ENCODE data around the gene OR52R1. TPM values are rescaled to one million over a fixed set of nuclear protein-coding genes. Genes with fewer than 3 reads are reported as not detected.
"Not testable (repeated sequence)": the region's sequence is repeated elsewhere in the genome, so short reads cannot be mapped to it uniquely, and the experiment has no call there.

Gene OR52R1
- total and polyA plus RNA-seq, 2 donors (not counting 3 experiments of a cell fraction or from before 2014, with no cell fraction given): not detected

- FAIRE-seq (no peak), DNase-seq (ENCODE audit: low read depth, low spot score) (no peak)
- H3K4me1 ChIP-seq (ENCODE audit: control insufficient read depth, extremely low read depth, insufficient read depth, low read length): no peaks in the 10 kb centered on the region
- CTCF ChIA-PET: no interaction called here
- no peak overlapping the region for H3K4me2 ChIP-seq (ENCODE audit: insufficient read depth, low read length)
- H3K27me3 ChIP-seq (ENCODE audit: control insufficient read depth in 2 of 2, insufficient read depth in 2 of 2, low read length in 2 of 2): no peaks in the 10 kb centered on the region
- H3K4me3 ChIP-seq (replicated peaks in 1 of 3; ENCODE audit: insufficient read depth in 1 of 3, low read depth in 1 of 3, low read length in 3 of 3): no peak overlapping the region
- H3K9me3 ChIP-seq (replicated peaks; ENCODE audit: control insufficient read depth, insufficient read depth, low read length): peaks cover 2% of the 10 kb centered on the region
- POLR2A ChIA-PET: no interaction called here
- no peaks in the 10 kb centered on the region for H4K20me1 ChIP-seq (replicated peaks; ENCODE audit: control insufficient read depth, extremely low read depth, insufficient read depth, low read length)
- dilution Hi-C loops (cut with MboI; ENCODE audit: extremely low pct_ligation_motif_present, low sequenced_read_pairs) (no loop called here), intact Hi-C loops (cut with micrococcal nuclease) (no loop called here)
- TF ChIP-seq EZH2 (IDR thresholded peaks at IDR 0.05; ENCODE audit: borderline replicate concordance, low read depth, low read length, severe bottlenecking): no peak
- TF ChIP-seq JUN (IDR thresholded peaks at IDR 0.05; ENCODE audit: borderline replicate concordance, insufficient read depth, insufficient read length, low read depth): no peak
- TF ChIP-seq POLR2AphosphoS5 (IDR thresholded peaks at IDR 0.05; ENCODE audit: insufficient read depth, low read depth, low read length): no peak
- no peak for TF ChIP-seq FOS (IDR thresholded peaks at IDR 0.05; ENCODE audit: borderline replicate concordance, insufficient read depth, low read length)
- TF ChIP-seq GATA2 (IDR thresholded peaks at IDR 0.05; ENCODE audit: insufficient read depth, insufficient read length, low read depth, low read length): no peak
- TF ChIP-seq MYC (IDR thresholded peaks at IDR 0.05; ENCODE audit: low read depth, low read length): no peak
- TF ChIP-seq MAX (IDR thresholded peaks at IDR 0.05; ENCODE audit: insufficient read depth, insufficient read length): no peak
- no peak for TF ChIP-seq POLR2A (IDR thresholded peaks at IDR 0.05; ENCODE audit: low read depth, low read length)
- TF ChIP-seq CTCF (IDR thresholded peaks at IDR 0.05; ENCODE audit: extremely low read depth in 1 of 2, insufficient read depth in 1 of 2, low read depth in 1 of 2, low read length in 2 of 2): no peak
- no peak overlapping the region for H3K9ac ChIP-seq (replicated peaks; ENCODE audit: extremely low read depth, insufficient read depth, low read length)
- H3K79me2 ChIP-seq (ENCODE audit: control insufficient read depth, insufficient read depth, low read length): no peaks in the 10 kb centered on the region
- H3K36me3 ChIP-seq (ENCODE audit: control insufficient read depth in 2 of 2, extremely low read depth in 1 of 2, insufficient read depth in 2 of 2, low read length in 2 of 2): no peaks in the 10 kb centered on the region
- no peak overlapping the region for H2AFZ ChIP-seq (ENCODE audit: low read depth, low read length)
- H3K27ac ChIP-seq (ENCODE audit: insufficient read depth, low read depth, low read length): no peak overlapping the region
- BruUV-seq (replicated peaks): no TSS peak
- no peaks in the 10 kb centered on the region for H3K9me1 ChIP-seq (replicated peaks; ENCODE audit: control insufficient read depth, extremely low read depth, insufficient read depth, low read length)
These were observed 4.3 kb upstream of the OR52R1 start for GRCh38 chr11:4808476-4808875.

- H3K4me1 ChIP-seq (ENCODE audit: control insufficient read depth, extremely low read depth, insufficient read depth, low read length); dilution Hi-C loops (cut with MboI; ENCODE audit: extremely low pct_ligation_motif_present, low sequenced_read_pairs); CTCF ChIA-PET; intact Hi-C loops (cut with micrococcal nuclease); H3K9me3 ChIP-seq (replicated peaks; ENCODE audit: control insufficient read depth, insufficient read depth, low read length); H3K36me3 ChIP-seq (ENCODE audit: control insufficient read depth in 2 of 2, extremely low read depth in 1 of 2, insufficient read depth in 2 of 2, low read length in 2 of 2); H3K79me2 ChIP-seq (ENCODE audit: control insufficient read depth, insufficient read depth, low read length); H3K4me3 ChIP-seq (replicated peaks in 1 of 3; ENCODE audit: insufficient read depth in 1 of 3, low read depth in 1 of 3, low read length in 3 of 3); H2AFZ ChIP-seq (ENCODE audit: low read depth, low read length); DNase-seq (ENCODE audit: low read depth, low spot score); H3K27me3 ChIP-seq (ENCODE audit: control insufficient read depth in 2 of 2, insufficient read depth in 2 of 2, low read length in 2 of 2); H3K27ac ChIP-seq (ENCODE audit: insufficient read depth, low read depth, low read length); POLR2A ChIA-PET; H3K9me1 ChIP-seq (replicated peaks; ENCODE audit: control insufficient read depth, extremely low read depth, insufficient read depth, low read length); H3K4me2 ChIP-seq (ENCODE audit: insufficient read depth, low read length); BruUV-seq (replicated peaks); H3K9ac ChIP-seq (replicated peaks; ENCODE audit: extremely low read depth, insufficient read depth, low read length); FAIRE-seq; H4K20me1 ChIP-seq (replicated peaks; ENCODE audit: control insufficient read depth, extremely low read depth, insufficient read depth, low read length): not testable (repeated sequence)
These were observed 2.9 kb downstream of the OR52R1 start for GRCh38 chr11:4801316-4801715.

All from endothelial cell of umbilical vein (primary cell).